Activated gamma-delta T cell treated with anti-CD3 and anti-CD28 coated beads, Interleukin-2, amount 50 U/mL, for 16 hours (primary cell): ENCODE data around the gene CLINT1.

ENCODE experiments used
- DNase-seq: peaks from one replicate; pipeline ENCODE4 v3.0.0-alpha.2; 2020; ENCODE audit warnings: low read depth

Gene CLINT1

DNA sequence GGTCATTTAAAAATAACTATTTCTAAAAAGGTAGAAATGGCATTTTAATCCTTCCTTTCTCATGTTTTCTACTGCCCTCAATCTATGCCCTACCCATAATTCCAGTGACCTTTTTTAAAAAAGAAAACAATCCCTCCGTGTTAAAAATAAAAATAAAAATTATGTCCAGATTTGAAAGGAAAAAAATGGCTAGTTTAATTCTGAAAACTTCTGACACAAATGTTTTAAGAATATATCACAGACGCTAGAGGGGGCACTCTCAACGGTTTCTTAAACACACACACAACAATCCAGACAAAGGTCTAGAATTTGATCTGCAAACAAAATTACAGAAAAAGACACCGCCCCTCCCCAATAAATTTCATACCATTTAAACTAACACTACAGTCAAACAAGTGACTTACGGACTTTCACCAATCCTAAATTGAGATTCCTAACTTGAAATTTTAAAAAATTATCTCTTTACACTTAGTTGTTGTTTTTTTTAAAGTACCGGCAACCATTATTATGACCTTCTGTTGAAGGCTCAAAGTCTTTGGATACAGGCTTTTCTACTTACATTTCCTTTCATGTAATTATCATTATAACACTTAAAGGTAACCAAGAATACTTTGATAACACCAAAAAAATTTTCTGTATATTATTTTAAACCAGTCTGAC lies 38.2 kb downstream of the CLINT1 start:
- DNase-seq, result no peak

DNA sequence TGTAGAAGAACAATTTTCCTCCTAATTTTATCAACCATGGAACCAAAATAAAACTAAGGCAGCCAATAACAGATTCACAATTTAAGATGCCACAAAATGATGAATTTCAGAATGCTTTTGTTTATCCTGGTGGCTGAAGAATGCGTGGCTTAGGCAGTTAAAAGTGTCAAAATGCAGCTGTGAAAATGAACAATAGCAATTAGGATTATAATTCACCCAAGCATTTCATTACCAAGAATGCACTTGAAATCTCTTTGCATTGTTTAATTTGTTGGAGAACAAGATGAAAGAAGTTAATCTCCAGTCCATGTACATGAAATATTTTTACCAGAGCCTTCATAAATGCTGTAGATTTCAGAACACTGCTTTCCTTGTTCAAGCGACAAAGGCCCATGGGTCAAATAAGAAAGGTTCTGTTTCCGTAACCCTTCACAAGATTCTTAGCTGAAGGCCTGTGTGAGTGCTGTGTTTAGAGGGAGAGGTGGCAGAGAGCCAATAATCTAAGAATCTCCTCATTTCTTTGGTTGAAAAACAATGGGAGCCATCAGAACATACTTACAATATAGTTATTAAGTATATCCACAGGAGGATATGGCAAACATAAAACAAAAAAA lies 39.3 kb downstream of the CLINT1 start:
- DNase-seq, result no peak

DNA sequence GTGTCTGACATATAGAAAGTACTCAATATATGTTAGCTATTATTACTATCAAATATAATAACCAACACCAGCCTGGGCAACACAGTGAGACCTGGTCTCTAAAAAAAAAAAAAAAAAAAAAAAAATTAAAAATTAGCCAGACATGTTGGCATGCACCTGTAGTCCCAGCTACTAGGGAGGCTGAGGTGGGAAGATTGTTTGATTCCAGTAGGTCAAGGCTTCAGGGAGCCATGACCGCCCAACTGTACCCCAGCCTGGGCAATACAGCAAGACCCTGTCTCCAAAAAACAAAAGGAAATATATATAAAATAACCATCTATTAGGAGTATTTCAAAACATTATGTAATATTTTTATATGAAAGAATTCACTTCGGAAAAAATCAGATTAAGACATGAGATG lies 40.6 kb downstream of the CLINT1 start:
- DNase-seq, result no peak

DNA sequence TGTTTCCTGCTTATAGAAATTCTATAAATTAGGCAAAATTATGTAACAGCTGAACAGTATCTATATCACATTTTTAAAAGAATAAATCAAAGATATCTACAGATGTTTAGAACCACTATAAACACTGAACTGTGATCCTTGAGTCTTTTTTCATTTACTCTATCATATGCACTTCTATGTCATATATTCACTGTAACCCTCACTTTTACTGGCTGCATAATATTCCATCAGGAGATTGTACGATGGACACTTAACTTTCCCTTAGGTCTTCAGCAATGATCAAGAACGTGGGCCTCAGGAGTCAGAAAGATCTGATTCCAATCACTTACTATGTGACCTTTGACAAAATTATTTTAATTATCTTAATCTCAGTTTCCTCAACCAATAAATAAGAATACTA lies 41.0 kb downstream of the CLINT1 start:
- DNase-seq, result no peak

DNA sequence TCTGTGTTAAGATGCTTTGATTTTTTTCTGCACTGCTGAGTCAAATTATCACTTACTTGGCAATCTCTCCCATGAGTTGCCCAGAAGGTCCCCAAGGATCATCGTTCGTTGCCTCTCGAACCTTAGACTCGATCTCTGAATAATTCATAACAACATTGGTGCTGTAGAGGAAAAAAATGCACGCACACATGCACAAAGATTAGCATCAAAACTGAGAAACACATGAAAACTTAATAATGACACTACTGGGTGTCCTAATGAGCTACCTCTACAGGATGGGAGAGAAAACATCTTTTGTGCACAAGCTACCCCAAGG lies 41.6 kb downstream of the CLINT1 start:
- no peak for DNase-seq

DNA sequence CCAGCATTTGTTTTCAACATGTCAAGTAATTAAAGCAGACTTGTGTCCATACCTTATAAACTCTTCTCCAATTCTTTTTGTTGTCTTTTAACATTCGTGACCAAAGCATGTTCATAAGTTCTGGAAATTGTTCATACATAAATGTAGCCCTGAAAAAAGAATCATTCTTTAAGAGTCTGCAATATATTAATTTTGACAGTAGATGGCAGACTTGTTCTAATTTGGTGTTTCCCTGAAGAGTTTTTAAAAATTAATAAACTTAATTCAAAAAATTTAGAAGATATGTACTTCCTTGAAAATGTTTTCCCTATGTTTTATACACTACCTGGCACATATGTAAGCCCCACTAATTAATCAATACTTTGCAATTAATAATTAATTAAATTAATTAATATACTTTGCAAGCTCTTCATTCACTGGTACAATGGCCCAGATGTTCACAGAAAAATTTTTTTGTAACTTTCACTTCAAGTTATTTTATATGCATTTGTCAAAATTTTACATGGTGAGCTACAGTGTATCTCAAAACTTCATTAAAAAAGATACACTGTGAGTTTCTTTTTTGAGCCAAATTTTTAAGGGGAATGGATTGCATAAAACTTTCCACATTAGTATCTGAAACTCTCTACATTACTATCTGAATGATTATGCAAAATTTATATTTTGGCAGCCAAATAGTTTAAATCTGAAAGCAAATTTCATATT lies 42.1 kb downstream of the CLINT1 start:
- DNase-seq, result no peak

DNA sequence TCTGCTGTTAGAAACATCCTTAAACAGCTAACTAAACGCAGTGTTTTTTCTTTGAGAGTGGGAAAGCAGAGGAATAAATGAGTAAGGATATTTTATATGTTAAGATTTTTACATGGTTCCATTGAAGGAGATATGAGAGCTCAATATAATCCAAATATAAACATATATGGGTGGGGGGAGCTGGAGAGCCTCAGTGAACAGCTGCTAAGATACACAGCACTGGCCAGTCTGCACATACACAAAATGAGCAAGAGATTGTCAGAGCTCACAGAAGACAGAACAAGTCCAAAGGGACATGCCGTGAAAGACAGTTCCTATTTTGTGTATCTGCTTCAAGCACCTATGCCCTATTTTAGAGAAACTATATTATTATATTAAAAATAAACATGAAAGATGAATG lies 46.9 kb downstream of the CLINT1 start:
- DNase-seq, result no peak

DNA sequence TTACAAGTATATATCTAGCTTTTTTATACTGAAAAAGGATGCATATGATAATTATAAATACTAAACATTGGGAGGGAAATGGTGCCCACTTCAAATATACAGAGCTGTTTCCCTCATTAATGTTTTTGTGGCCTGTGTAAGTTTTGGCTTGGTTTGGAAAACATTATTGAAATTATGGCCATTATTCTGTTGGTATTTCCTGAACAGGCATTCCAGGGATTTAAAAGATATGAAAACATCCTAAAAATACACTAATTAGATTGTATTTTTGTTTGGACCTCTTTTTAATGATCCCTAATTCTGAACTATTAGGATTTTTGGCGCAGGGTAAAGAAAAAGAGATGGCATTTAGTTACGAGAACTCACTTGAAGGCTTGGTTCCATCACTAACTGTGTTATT lies 50.9 kb downstream of the CLINT1 start:
- no peak for DNase-seq

DNA sequence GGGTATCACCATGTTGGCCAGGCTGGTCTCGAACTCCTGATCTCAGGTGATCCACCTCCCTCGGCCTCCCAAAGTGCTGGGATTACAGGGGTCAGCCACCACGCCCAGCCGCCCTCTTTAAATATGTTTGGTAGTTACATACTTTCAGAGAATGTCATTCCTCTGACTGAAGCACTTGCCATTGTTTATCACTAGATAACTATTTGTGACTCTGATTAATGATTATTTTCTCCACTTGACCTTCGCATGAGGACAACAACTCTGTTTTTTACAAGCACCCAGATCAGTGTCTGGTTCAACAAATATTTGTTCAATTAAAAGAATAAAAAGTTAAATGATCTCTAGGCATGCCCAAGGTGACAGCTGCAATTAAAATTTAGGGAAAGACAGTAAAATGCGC lies 56.2 kb downstream of the CLINT1 start:
- DNase-seq, result no peak

DNA sequence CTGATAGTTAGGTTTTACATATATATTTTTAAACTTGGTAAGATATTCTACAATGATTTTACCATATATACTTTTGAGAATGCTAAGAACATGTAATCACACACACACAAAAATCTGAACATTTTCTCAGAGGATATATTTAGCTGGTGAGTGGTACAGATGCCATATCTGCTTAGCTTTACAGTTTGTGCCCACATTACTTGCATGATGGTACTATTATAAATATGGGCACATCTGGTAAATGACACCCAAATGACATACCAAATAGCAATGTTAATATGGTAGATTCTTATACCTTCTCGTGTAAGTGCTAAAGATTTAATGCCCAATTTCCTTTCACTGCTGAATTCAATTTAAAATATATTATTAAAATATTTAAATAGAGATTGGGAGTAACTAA lies 58.8 kb downstream of the CLINT1 start:
- DNase-seq, result no peak

DNA sequence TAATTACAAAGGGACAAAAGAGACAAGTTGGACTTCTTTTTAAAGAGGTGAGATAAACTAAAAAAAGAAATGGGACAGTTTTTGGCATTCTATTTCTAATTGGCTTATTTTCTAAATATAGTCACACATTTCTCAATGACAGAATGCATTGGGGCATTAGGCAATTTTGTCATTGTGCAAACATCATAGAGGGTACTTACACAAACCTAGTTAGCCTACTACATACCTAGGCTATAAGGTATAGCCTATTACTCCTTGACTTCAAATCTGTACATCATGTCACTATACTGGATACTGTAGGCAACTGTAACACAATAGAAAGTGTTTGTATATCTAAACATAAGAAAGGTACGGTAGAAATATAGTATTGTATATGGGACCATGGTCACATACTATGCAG lies 59.4 kb downstream of the CLINT1 start:
- no peak for DNase-seq

DNA sequence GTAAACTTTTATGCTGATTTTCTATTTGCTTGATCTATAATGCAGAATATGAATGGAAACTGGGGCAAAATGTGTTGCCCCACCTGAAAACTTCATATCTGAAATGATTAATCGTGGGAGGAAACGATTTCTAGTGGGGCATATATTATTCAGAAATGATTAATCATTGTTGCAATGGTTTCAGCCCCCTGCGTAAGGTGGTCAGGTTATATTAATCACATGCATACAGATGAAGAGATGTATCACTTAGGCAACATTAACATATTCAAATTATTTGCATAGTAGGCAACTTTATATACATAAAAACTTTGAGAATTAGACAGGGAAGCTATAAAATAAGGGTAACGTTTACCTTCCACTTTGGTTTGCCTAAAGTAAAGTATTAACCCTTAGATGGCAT lies 65.6 kb downstream of the CLINT1 start:
- DNase-seq, result no peak

DNA sequence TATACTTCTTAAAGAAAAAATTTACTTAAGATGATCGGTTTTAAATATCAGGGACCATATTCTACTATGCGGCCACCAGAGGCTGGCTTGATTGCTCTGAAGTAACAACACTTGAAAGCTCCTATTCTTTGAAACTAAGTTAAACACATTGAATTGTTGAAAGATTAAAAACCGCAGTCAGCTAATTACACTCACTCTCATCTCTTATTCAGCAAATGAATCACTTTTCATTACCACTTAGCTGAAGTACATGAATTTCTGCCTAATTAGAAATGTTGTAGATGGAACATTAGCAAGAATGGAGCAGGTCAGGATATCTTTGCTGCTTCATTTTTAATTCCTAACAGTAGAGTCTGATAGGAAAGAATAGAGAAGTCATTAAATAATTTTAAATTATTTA lies 73.1 kb downstream of the CLINT1 start:
- DNase-seq, result no peak

DNA sequence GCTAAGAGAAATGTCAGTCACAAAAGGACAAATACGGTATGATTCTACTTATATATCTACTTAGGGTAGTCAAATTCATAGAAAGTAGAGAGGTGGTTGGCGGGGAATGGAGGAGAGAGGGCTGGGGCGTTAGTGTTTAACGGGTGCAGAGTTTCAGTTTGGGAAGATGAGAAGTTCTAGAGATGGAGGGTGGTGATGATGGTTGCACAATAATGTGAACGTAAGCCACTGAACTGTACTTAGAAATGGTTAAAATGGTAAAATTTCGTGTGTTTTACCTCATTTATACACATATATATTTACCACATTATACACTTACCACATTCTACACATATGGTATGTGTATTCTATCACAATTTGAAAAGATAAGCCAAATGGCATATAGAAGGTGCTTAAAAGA lies 79.7 kb downstream of the CLINT1 start:
- no peak for DNase-seq

DNA sequence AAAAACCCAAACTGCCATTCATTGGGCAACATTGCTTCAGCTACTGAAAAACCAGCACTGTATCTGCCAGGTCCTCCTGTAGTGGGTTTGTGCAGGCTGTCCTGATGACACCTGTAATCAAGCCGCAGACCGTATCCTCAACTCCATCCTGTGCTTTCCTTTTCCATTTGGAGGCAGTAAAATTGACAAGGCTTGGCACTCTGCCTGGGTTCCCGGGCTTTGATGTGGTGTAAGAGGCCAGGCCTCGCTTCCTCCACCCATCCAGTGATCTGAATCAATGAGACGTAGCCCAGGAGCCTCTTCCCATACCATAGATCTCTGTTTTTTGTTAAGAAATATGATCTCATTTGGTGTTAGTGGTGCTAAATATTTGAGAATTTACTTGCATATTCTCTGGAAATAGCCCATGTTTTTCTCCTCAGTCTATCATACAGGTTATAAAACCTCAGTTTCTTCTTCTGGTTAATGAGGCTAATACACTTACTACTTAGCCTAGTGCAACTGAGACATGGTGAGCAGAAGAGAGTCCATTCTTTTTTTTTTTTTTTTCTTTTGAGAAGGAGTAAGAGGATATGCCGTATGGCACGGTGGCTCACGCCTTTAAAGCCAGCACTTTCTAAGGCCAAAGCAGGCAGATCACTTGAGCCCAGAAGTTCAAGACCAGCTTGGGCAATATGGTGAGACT lies 80.7 kb downstream of the CLINT1 start:
- no peak for DNase-seq

DNA sequence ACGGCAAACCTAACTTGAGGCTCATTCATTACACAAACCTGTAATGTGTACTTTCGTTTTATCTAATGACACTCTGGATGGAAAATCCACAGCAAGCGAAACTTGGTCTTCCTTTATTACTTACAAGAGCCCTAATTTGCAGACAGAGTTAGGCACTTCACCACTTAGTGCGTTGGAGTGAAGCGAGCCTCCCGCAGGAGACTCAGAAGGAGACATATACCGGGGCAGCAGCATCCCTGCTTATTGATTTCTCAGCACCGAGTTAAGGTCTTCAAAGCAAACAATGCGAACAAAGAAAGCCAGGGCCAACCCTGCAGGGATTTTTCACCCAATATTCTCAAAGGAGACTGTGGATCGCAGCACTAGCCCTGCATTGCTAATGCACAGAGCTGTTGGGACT lies 86.8 kb downstream of the CLINT1 start:
- DNase-seq, result no peak

DNA sequence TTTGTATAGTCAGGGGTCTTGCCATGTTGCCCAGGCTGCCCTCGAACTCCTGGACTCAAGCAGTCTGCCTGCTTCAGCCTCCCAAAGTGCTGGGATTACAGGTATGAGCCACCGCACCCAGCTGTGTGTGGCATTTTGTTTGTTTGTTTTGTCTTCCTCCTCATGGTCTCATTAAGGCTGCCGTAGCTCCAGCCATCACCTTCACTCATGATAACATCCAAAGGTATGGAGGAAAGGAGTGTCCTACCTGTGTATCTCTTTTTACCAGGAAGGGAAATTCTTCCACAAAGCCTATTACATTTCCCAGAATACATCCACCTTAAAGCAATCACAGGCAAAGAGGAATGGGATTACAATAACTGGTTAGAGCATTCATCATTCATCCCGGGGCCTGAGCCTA lies 88.3 kb downstream of the CLINT1 start:
- no peak for DNase-seq

DNA sequence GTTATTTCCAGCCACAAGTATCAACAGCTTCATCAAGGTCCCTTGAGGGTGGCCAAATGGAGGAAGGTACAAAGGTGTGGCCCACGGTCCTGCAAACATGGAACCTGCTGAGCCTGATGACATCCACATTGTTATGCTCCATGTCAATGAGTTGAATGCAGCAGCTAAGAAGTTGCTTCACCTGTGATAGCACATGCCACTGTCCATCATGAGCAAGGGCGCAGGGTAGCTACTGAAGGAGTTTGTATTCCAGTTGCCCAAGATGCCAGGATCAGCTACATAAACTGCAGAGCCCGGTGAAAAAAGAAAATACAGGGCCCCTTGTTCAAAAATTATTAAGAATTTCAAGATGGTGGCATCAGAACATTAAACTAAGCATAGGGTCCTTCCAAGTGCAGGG lies 91.3 kb downstream of the CLINT1 start:
- no peak for DNase-seq

DNA sequence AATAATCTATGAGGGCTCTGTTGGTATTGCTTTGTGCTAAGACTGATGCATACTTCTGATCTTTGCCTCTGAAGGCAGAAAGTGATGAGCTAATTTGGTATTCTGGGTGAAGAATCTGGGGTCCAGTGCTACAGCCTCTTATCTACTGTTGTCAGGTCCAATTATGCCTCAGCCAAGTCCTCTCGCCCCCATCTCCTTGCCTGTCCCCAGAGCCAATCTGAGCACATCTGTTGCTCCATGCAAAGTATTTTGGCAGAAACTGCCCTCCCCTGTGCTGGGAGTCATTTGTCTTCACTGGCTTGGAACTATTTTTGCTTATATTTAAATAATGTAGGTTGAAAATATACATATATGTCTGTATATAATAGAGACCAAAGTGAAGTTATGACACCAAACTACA lies 92.0 kb downstream of the CLINT1 start:
- no peak for DNase-seq

DNA sequence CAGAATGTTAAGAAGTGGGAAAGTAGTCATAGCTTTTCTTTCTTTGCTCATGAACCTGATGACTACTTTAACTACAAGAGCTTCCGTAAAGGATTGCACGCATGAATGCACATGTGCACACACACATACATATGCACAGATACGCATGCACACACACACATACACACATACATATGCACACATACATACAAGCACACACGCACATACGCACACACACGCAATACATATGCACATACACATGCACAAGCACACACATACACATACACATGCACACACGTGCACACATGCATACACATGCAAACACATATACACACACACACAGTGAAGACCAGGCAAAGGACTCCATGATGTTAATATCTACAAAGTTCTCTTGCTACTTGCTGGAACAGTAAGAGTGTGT lies 92.5 kb downstream of the CLINT1 start:
- no peak for DNase-seq

DNA sequence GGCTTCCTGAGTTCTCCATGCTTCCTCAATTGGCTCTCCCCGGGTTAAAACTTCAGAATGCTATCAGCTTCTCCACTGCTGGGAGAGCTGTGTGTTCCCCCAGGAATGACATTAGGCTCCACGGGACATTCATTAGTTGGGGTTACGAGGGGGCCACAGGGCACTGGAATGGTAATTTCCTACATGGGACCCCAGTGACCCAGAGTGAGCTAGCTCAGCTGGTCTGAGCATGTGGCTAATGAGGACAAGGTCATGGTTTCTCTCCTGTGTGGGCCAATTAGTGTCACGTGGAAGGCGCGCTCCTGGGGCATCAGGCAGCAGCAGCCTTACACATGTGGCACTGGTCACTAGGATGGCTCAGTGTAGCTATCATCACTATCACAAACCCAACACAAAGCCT lies 94.4 kb downstream of the CLINT1 start:
- DNase-seq, result no peak

DNA sequence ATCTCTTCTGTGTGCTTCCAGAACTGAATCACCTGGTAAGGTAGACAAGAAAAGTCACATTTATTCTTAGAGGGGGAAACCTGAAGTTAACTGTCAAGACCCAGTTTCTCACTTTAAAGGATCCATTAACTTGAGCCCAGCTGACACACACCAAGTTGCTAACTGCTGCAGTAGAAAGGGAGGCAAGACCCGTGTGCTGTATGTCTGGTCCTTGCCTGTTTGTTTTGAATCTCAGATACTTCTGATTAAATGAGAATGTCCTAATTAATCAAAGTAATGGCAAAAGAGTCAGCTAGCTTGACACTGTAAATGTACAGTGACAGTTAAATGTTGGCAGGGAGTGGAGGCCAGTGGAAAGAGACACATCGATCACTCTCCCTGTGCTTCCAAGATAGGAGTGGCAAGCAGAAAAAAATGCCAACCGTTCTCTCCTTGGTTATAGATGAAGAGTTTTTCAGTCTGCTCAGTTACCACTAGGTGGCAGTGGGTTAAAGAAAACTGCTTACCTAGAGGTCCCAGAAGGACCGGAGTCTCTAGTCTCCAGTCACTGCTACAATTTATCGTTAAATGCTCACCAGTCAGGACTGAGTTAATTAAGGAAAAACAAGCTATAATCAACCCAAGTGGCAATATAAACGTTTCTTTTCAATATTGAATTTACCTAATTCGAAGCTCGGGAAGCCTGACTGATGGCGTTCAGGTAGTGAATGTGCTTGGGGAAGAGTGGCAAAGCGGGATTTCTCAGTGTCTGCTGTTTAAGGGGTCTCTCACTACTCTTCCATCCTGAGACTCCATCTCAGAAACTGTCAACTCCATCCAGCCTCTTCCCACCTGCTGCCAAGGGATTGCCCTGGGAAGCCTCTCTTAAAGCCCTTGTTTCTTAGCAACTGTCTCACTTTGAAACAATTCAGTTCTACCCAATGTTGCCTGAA lies 97.0 kb downstream of the CLINT1 start:
- no peak for DNase-seq
